ENCODE results near the gene NOD2.

NOD2 gene

GRCh38 chr16:50683689-50684374 is 9.6 kb upstream of the NOD2 start:
- H3K4me3 ChIP-seq (ENCODE audit: low read depth, low read length) = no peak overlapping the region
- no peak for DNase-seq (ENCODE audit: low read depth)
- in situ Hi-C loops (cut with HindIII; ENCODE audit: low sequenced_read_pairs) = no loop called here
- no peak for TF ChIP-seq CTCF (IDR thresholded peaks at IDR 0.05; ENCODE audit: low read depth, low read length, missing control alignments)

DNA sequence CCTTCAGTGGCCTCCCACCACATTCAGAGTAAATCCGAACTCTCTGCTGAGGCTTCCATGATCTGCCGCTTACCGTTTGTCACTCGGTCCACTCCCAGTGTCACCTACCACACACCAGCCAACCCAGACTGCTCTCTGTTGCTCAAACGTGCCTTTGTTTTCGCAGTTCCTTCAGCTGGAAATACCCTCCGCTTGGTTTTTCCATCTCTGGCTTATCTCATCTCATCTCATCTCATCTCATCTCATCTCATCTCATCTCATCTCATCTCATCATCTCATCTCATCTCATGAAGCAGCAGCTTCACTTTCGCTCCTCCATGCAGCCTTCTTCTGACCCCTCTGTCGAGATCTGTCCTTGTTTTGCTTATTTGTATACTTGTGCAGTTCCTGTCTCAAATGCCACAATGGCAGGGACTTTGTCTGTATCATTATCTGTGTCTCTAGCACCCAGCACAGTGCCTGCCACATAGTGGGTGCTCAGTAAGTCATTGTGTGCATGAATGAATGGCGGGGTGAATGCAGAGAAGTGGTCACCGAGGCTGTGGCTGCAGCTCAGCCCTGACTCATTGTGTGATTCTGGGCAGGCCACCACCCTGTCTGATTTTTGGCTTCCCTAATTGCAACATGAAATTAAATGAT is 8.5 kb upstream of the NOD2 start:
- H3K4me3 ChIP-seq (ENCODE audit: low read depth, low read length) = no peak overlapping the region
- DNase-seq (ENCODE audit: low read depth) = no peak
- TF ChIP-seq CTCF (IDR thresholded peaks at IDR 0.05; ENCODE audit: low read depth, low read length, missing control alignments) = no peak
- in situ Hi-C loops (cut with HindIII; ENCODE audit: low sequenced_read_pairs) = no loop called here

GRCh38 chr16:50685462-50686063 is 7.8 kb upstream of the NOD2 start:
- DNase-seq (ENCODE audit: low read depth) = no peak
- in situ Hi-C loops (cut with HindIII; ENCODE audit: low sequenced_read_pairs) = no loop called here
- no peak overlapping the region for H3K4me3 ChIP-seq (ENCODE audit: low read depth, low read length)
- no peak for TF ChIP-seq CTCF (IDR thresholded peaks at IDR 0.05; ENCODE audit: low read depth, low read length, missing control alignments)

DNA sequence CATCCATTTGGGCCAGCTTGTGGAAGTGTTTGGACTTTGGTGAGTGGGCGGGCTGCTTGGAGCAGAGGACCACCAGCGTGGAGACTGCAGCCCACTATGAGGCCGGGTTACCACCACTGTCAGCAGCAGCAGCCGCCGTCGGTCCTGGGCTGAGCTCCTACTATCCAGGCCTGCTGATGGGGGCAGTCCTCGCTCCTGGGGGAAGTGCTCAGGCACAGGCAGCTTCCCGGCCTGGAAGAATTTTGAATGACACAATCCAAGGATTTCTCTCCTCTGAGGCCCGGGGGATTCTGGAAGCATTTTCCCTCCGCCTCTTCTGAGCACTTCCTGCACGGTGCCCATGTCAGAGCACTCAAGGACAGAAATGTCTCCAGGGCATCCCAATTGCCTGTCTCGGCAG is 5.3 kb upstream of the NOD2 start:
- DNase-seq (ENCODE audit: low read depth) = no peak
- in situ Hi-C loops (cut with HindIII; ENCODE audit: low sequenced_read_pairs) = no loop called here
- H3K4me3 ChIP-seq (ENCODE audit: low read depth, low read length) = no peak overlapping the region
- TF ChIP-seq CTCF (IDR thresholded peaks at IDR 0.05; ENCODE audit: low read depth, low read length, missing control alignments) = no peak

GRCh38 chr16:50688867-50689266 is 4.5 kb upstream of the NOD2 start:
- no peak overlapping the region for H3K4me3 ChIP-seq (ENCODE audit: low read depth, low read length)
- in situ Hi-C loops (cut with HindIII; ENCODE audit: low sequenced_read_pairs) = no loop called here
- DNase-seq (ENCODE audit: low read depth) = no peak
- TF ChIP-seq CTCF (IDR thresholded peaks at IDR 0.05; ENCODE audit: low read depth, low read length, missing control alignments) = no peak

GRCh38 chr16:50690177-50690576 is 3.2 kb upstream of the NOD2 start:
- no peak for TF ChIP-seq CTCF (IDR thresholded peaks at IDR 0.05; ENCODE audit: low read depth, low read length, missing control alignments)
- H3K4me3 ChIP-seq (ENCODE audit: low read depth, low read length) = no peak overlapping the region
- in situ Hi-C loops (cut with HindIII; ENCODE audit: low sequenced_read_pairs) = no loop called here
- no peak for DNase-seq (ENCODE audit: low read depth)
